Keratinocyte (primary cell): ENCODE results near the gene MTF1. TPM values are rescaled to one million over a fixed set of nuclear protein-coding genes. Genes with fewer than 3 reads are reported as not detected.

ENCODE experiments used
- DNase-seq: peaks from one replicate; pipeline ENCODE4 v3.0.0-alpha.2; 2011; ENCODE audit warnings: low read depth, missing footprints, low spot score
- FAIRE-seq: peaks from 2 replicates; lab custom pipeline; 2011; peaks lifted over from hg19 to GRCh38; lab: Jason Lieb, UNC
- H2AFZ ChIP-seq: 2 replicates; pipeline ENCODE4 v1.6.0; 2012; ENCODE audit warnings: low read length, control low read depth, inconsistent platforms; ENCODE audit not compliant: control insufficient read depth
- H3K27ac ChIP-seq: 2 replicates; pipeline ENCODE4 v1.5.1; 2011; ENCODE audit warnings: low read length; ENCODE audit not compliant: control insufficient read depth, insufficient read depth
- H3K27me3 ChIP-seq: 3 replicates; pipeline ENCODE4 v1.6.0; 2011; ENCODE audit warnings: low read length; ENCODE audit not compliant: control insufficient read depth, insufficient read depth; ENCODE audit errors: extremely low read depth
- H3K36me3 ChIP-seq, 2 experiments: 2 replicates in 1 of 2; 3 replicates in 1 of 2; pipeline ENCODE4 v1.5.1; 2011; ENCODE audit warnings: low read length in 2 of 2, mild to moderate bottlenecking in 1 of 2; ENCODE audit not compliant: control insufficient read depth in 2 of 2, insufficient read depth in 2 of 2; ENCODE audit errors: extremely low read depth in 1 of 2
- H3K4me1 ChIP-seq: 3 replicates; pipeline ENCODE4 v1.5.1; 2011; ENCODE audit warnings: low read length; ENCODE audit not compliant: control insufficient read depth, insufficient read depth; ENCODE audit errors: extremely low read depth
- H3K4me2 ChIP-seq: 3 replicates; pipeline ENCODE4 v1.6.0; 2011; ENCODE audit warnings: low read depth, low read length; ENCODE audit not compliant: control insufficient read depth, insufficient read depth; ENCODE audit errors: extremely low read depth
- H3K4me3 ChIP-seq, 3 experiments: fragments of 200-600 bp in 1 of 3; sonication (generic) in 1 of 3; 2 replicates in 2 of 3; 3 replicates in 1 of 3; pipeline ENCODE4 v1.5.1; 2011 to 2016; ENCODE audit warnings: low read length in 3 of 3, mild to moderate bottlenecking in 3 of 3, control low read depth in 2 of 3, inconsistent platforms in 1 of 3, low read depth in 1 of 3, mixed read lengths in 1 of 3, mixed run types in 1 of 3, moderate library complexity in 1 of 3; ENCODE audit not compliant: control insufficient read depth in 2 of 3, insufficient read depth in 2 of 3; ENCODE audit errors: extremely low read depth in 1 of 3
- H3K79me2 ChIP-seq: 2 replicates; pipeline ENCODE4 v1.6.0; 2012; ENCODE audit warnings: low read length; ENCODE audit not compliant: control insufficient read depth, insufficient read depth
- H3K9ac ChIP-seq: 3 replicates; pipeline ENCODE4 v1.6.0; 2011; ENCODE audit warnings: low read length; ENCODE audit not compliant: control insufficient read depth, insufficient read depth; ENCODE audit errors: extremely low read depth
- H3K9me1 ChIP-seq: 3 replicates; pipeline ENCODE4 v1.6.0; 2011; ENCODE audit warnings: low read length; ENCODE audit not compliant: control insufficient read depth, insufficient read depth; ENCODE audit errors: extremely low read depth
- H3K9me3 ChIP-seq: 2 replicates; pipeline ENCODE4 v1.5.1; 2012; ENCODE audit warnings: low read depth, low read length; ENCODE audit not compliant: control insufficient read depth
- H4K20me1 ChIP-seq: 3 replicates; pipeline ENCODE4 v1.6.0; 2011; ENCODE audit warnings: low read length; ENCODE audit not compliant: control insufficient read depth, insufficient read depth; ENCODE audit errors: extremely low read depth
- EZH2 ChIP-seq: IDR thresholded peaks from one replicate; pipeline ENCODE4 v1.6.1; 2012; ENCODE audit warnings: inconsistent platforms, mild to moderate bottlenecking, low read length, moderate library complexity
- dilution Hi-C: fragments of 300-500 bp; cut with MboI; formaldehyde crosslinking; loops from one replicate; pipeline ENCODE4 v1.7.0; 2020; ENCODE audit warnings: low sequenced_read_pairs; ENCODE audit not compliant: extremely low pct_ligation_motif_present
- polyA plus RNA-seq, 5 experiments: library from polyadenylated mRNA; depleted of rRNA in 3 of 5; stranded (reverse) in 3 of 5; stranded (forward) in 1 of 5; unstranded in 1 of 5; fragments of >200 nt; gene quantifications; 1 replicate in 1 of 5; 2 replicates in 3 of 5; 3 replicates in 1 of 5; pipeline versions ENCODE4 v1.2.1 to v1.2.3, GENCODE V29; 2011 to 2012; ENCODE audit warnings: missing spikeins in 2 of 5, low read depth in 1 of 5, low replicate concordance in 1 of 5
- TF ChIP-seq, protein P1 (sequence below), 3 experiments: IDR thresholded peaks in 1 of 3; conservative IDR thresholded peaks in 1 of 3; optimal IDR thresholded peaks in 1 of 3; 2 replicates in 2 of 3; 3 replicates in 1 of 3; pipeline versions ENCODE3 to v1.5.1; 2011; ENCODE audit warnings: low read length in 3 of 3, mild to moderate bottlenecking in 3 of 3, moderate library complexity in 2 of 3, control low read depth in 1 of 3, inconsistent platforms in 1 of 3; ENCODE audit not compliant: insufficient read depth in 2 of 3; ENCODE audit errors: extremely low read depth in 1 of 3

Gene MTF1
- polyA plus RNA-seq, 1 donor (not counting 4 experiments of a cell fraction or from before 2014, with no cell fraction given): 13.1 TPM

GRCh38 chr1:37850352-37850955 lies 8.9 kb downstream of the MTF1 start:
- Histone ChIP-seq H3K4me2 (no peak overlapping the region), H3K27ac (no peak overlapping the region), H3K9ac (no peak overlapping the region), H3K79me2 (peaks cover 86% of the 10 kb centered on the region), H2AFZ (no peak overlapping the region), H3K9me3 (no peaks in the 10 kb centered on the region), H3K27me3 (no peaks in the 10 kb centered on the region), H3K36me3 (peaks cover 17 to 18% of the 10 kb centered on the region in 2 experiments), H3K4me3 (no peak overlapping the region), H3K4me1 (peaks cover 3% of the 10 kb centered on the region), H3K9me1 (no peaks in the 10 kb centered on the region), H4K20me1 (peaks cover 5% of the 10 kb centered on the region)
- dilution Hi-C loops: no loop called here
- no peak for DNase-seq
- no peak for TF ChIP-seq EZH2
- TF ChIP-seq, protein P1, sequence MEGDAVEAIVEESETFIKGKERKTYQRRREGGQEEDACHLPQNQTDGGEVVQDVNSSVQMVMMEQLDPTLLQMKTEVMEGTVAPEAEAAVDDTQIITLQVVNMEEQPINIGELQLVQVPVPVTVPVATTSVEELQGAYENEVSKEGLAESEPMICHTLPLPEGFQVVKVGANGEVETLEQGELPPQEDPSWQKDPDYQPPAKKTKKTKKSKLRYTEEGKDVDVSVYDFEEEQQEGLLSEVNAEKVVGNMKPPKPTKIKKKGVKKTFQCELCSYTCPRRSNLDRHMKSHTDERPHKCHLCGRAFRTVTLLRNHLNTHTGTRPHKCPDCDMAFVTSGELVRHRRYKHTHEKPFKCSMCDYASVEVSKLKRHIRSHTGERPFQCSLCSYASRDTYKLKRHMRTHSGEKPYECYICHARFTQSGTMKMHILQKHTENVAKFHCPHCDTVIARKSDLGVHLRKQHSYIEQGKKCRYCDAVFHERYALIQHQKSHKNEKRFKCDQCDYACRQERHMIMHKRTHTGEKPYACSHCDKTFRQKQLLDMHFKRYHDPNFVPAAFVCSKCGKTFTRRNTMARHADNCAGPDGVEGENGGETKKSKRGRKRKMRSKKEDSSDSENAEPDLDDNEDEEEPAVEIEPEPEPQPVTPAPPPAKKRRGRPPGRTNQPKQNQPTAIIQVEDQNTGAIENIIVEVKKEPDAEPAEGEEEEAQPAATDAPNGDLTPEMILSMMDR (optimal IDR thresholded peaks at IDR 0.05 in 1 of 3, IDR thresholded peaks at IDR 0.05 in 1 of 3, conservative IDR thresholded peaks at IDR 0.05 in 1 of 3; ENCODE audit: extremely low read depth in 1 of 3, insufficient read depth in 2 of 3, low read length in 3 of 3): no peak
- no peak for FAIRE-seq

DNA sequence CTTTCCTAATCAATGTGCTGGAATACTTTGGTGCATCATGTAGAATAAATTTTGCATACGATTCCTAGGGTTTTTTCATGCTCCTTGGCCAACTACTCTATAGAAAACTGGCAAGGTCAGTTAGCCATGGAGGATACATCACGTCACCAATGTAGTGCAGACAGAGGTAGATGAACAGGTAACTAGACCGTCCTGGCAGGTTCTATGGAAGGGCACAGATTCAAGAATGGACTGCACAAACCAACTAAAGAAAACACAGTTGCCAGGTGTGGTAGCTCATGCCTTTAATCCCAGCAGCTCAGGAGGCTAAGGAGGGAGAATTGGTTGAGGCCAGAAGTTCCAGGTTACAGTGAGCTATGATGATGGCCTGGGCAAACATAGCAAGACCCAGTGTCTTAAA lies 9.9 kb downstream of the MTF1 start:
- Histone ChIP-seq H3K9me3 (no peaks in the 10 kb centered on the region), H3K4me2 (no peak overlapping the region), H3K27ac (no peak overlapping the region), H2AFZ (no peak overlapping the region), H3K36me3 (peaks cover 11 to 18% of the 10 kb centered on the region in 2 experiments), H3K4me3 (no peak overlapping the region), H4K20me1 (peaks cover 5% of the 10 kb centered on the region), H3K27me3 (no peaks in the 10 kb centered on the region), H3K9ac (no peak overlapping the region), H3K9me1 (no peaks in the 10 kb centered on the region), H3K4me1 (peaks cover 3% of the 10 kb centered on the region), H3K79me2 (peaks cover 88% of the 10 kb centered on the region)
- TF ChIP-seq EZH2: no peak
- TF ChIP-seq, protein P1 (optimal IDR thresholded peaks at IDR 0.05 in 1 of 3, IDR thresholded peaks at IDR 0.05 in 1 of 3, conservative IDR thresholded peaks at IDR 0.05 in 1 of 3; ENCODE audit: extremely low read depth in 1 of 3, insufficient read depth in 2 of 3, low read length in 3 of 3): no peak
- no peak for DNase-seq
- dilution Hi-C loops: no loop called here
- no peak for FAIRE-seq
